ENCODE data around the gene CPNE5. TPM values are rescaled to one million over a fixed set of nuclear protein-coding genes. Genes with fewer than 3 reads are reported as not detected.

CPNE5 gene
- total and polyA plus RNA-seq, 9 of the 15 experiments (the other 6 are each of a cell fraction or from before 2014, with no cell fraction given), result 0.14 to 1.0 (median 0.46) TPM; not detected in 2

- TF ChIP-seq THAP7 (CRISPR knock-in tag; IDR thresholded peaks at IDR 0.05) (no peak), SMC3 (conservative IDR thresholded peaks at IDR 0.05; ENCODE audit: insufficient read depth, low read depth, low read length) (no peak), ZBTB34 (CRISPR knock-in tag; IDR thresholded peaks at IDR 0.05) (no peak), ZBED1 (IDR thresholded peaks at IDR 0.05) (no peak), ZNF217 (CRISPR knock-in tag; IDR thresholded peaks at IDR 0.05) (no peak), ZFX (CRISPR knock-in tag; IDR thresholded peaks at IDR 0.05) (peak; percentile 19; the same call in 1 of the 2 replicates), SAFB (IDR thresholded peaks at IDR 0.05; ENCODE audit: borderline replicate concordance, low read depth, low read length) (no peak), TEAD4 (IDR thresholded peaks at IDR 0.05; ENCODE audit: low read length) (peak; percentile 77), TEAD4 (CRISPR knock-in tag; IDR thresholded peaks at IDR 0.05; ENCODE audit: borderline replicate concordance) (no peak), CREB1 (IDR thresholded peaks at IDR 0.05) (0 out of 2 replicates have a peak, but pooled peaks have one; percentile 40), CREB1 (CRISPR knock-in tag; IDR thresholded peaks at IDR 0.05) (0 out of 2 replicates have a peak, but pooled peaks have one; percentile 13), HMGN3 (IDR thresholded peaks at IDR 0.05; ENCODE audit: borderline replicate concordance, extremely low read depth, insufficient read length, low read depth, low read length) (no peak), HDAC1 (IDR thresholded peaks at IDR 0.05) (peak in 1 of 2 experiments; percentile 98; a peak in 3 of 4 replicates), ETV1 (tag; conservative IDR thresholded peaks at IDR 0.05; ENCODE audit: low read depth) (peak; percentile 35), MLX (CRISPR knock-in tag; conservative IDR thresholded peaks at IDR 0.05) (no peak), POLR3A (IDR thresholded peaks at IDR 0.05; ENCODE audit: borderline replicate concordance, extremely low read depth, insufficient read depth, insufficient read length) (no peak), ZNF347 (CRISPR knock-in tag; IDR thresholded peaks at IDR 0.05; ENCODE audit: low read depth) (no peak), RBM22 (IDR thresholded peaks at IDR 0.05; ENCODE audit: low read depth, low read length, poor library complexity, severe bottlenecking) (no peak), KDM2B (CRISPR knock-in tag; IDR thresholded peaks at IDR 0.05) (0 out of 2 replicates have a peak, but pooled peaks have one; percentile 33), ZBTB43 (CRISPR knock-in tag; IDR thresholded peaks at IDR 0.05) (no peak), PRPF4 (IDR thresholded peaks at IDR 0.05; ENCODE audit: insufficient read depth, low read depth, low read length, poor library complexity, severe bottlenecking) (no peak), NR0B1 (IDR thresholded peaks at IDR 0.05; ENCODE audit: partially characterized antibody) (no peak)
These were observed 9.6 kb upstream of the CPNE5 start (continued) for GRCh38 chr6:36848658-36849441.
